ENCODE data around the gene NOBOX. TPM values are rescaled to one million over a fixed set of nuclear protein-coding genes. Genes with fewer than 3 reads are reported as not detected.
"Not testable (repeated sequence)": the region's sequence is repeated elsewhere in the genome, so short reads cannot be mapped to it uniquely, and the experiment has no call there.

NOBOX gene
- total and polyA plus RNA-seq, 4 donors: not detected

DNA sequence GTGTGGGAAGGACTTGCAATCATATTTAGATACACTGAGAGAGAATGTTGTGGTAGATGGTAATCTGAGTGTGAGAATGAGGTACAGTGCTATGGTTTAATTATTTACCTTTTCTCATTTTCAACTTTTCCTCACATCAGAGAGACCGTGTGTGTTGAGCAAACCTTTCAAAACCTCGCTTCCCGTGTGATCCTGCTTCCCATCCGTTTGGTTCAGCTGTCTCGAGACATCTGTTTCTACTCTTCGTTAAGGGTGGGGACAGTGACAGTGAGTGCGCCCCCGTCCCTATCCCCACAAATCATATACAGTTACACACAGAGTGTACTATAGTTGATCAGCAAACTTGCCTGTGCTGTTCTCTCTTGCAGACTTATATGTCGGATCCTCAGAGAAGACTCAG lies 33.0 kb upstream of the NOBOX start:
- H3K9me3 ChIP-seq (ENCODE audit: control insufficient read depth in 4 of 4, insufficient read depth in 3 of 4, low read length in 3 of 4): no peaks in the 10 kb centered on the region

DNA sequence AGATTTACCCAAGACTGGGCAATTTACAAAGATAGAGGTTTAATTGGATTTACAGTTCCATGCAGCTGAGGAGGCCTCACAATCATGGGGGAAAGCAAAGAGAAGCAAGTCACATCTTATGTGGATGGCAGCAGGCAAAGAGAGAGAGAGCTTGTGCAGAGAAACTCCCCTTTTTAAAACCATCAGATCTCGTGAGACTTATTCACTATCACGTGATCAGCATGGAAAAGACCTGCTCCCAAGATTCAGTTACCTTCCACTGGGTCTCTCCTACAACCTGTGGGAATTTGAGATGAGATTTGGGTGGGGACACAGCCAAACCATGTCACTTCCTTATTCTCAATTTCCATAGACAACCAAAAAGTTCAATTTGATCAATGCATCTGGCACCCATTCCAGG lies 24.9 kb upstream of the NOBOX start:
- 75 to 78% methylated on average over 2 of the region's 2 CpGs for WGBS, 2 donors

More for the DNA sequence above, 33.0 kb upstream of the NOBOX start:
- H3K27ac ChIP-seq (ENCODE audit: low read depth in 1 of 2, low read length in 1 of 2): no peak overlapping the region
- no peak for DNase-seq
- no peaks in the 10 kb centered on the region for H3K36me3 ChIP-seq (ENCODE audit: control insufficient read depth in 4 of 4, insufficient read depth in 4 of 4, low read length in 4 of 4)
- TF ChIP-seq, protein P1, sequence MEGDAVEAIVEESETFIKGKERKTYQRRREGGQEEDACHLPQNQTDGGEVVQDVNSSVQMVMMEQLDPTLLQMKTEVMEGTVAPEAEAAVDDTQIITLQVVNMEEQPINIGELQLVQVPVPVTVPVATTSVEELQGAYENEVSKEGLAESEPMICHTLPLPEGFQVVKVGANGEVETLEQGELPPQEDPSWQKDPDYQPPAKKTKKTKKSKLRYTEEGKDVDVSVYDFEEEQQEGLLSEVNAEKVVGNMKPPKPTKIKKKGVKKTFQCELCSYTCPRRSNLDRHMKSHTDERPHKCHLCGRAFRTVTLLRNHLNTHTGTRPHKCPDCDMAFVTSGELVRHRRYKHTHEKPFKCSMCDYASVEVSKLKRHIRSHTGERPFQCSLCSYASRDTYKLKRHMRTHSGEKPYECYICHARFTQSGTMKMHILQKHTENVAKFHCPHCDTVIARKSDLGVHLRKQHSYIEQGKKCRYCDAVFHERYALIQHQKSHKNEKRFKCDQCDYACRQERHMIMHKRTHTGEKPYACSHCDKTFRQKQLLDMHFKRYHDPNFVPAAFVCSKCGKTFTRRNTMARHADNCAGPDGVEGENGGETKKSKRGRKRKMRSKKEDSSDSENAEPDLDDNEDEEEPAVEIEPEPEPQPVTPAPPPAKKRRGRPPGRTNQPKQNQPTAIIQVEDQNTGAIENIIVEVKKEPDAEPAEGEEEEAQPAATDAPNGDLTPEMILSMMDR (IDR thresholded peaks at IDR 0.05; ENCODE audit: control extremely low read depth, extremely low read depth): no peak
- 67 to 73% methylated on average over 9 of the region's 9 CpGs for WGBS, 2 donors
- H3K27me3 ChIP-seq (ENCODE audit: control insufficient read depth in 3 of 3, insufficient read depth in 3 of 3, low read length in 2 of 3): no peaks in the 10 kb centered on the region
- ATAC-seq (ENCODE audit: insufficient read depth, low FRiP score): no peak
- no peak overlapping the region for H3K4me3 ChIP-seq
- peaks cover 0 to 4% (median 0%) of the 10 kb centered on the region in 5 donors for H3K4me1 ChIP-seq (ENCODE audit: control insufficient read depth in 5 of 5, insufficient read depth in 5 of 5, low read length in 5 of 5)
- no peak overlapping the region for H3K9ac ChIP-seq (ENCODE audit: insufficient read depth in 1 of 2, low read length in 2 of 2)

DNA sequence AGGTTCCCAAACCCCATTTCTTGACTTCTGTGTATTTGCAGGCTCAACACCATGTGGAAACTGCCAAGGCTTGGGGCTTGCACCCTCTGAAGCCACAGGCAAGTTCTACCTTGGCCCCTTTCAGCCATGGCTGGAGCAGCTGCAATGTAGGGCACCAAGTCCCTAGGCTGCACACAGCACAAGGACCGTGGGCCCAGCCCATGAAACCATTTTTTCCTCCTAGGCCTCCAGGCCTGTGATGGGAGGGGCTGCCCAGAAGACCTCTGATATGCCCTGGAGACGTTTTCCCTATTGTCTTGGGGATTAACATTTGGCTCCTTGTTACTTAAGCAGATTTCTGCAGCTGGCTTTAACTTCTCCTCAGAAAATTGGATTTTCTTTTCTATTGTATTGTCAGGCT lies 24.0 kb upstream of the NOBOX start:
- ATAC-seq (ENCODE audit: insufficient read depth, low FRiP score); H3K27ac ChIP-seq (ENCODE audit: low read depth in 1 of 2, low read length in 1 of 2); H3K4me1 ChIP-seq (ENCODE audit: control insufficient read depth in 5 of 5, insufficient read depth in 5 of 5, low read length in 5 of 5); H3K9me3 ChIP-seq (ENCODE audit: control insufficient read depth in 4 of 4, insufficient read depth in 3 of 4, low read length in 3 of 4); H3K4me3 ChIP-seq; DNase-seq; H3K27me3 ChIP-seq (ENCODE audit: control insufficient read depth in 3 of 3, insufficient read depth in 3 of 3, low read length in 2 of 3); H3K36me3 ChIP-seq (ENCODE audit: control insufficient read depth in 4 of 4, insufficient read depth in 4 of 4, low read length in 4 of 4); H3K9ac ChIP-seq (ENCODE audit: insufficient read depth in 1 of 2, low read length in 2 of 2): not testable (repeated sequence)
- WGBS, 2 donors: 60 to 80% methylated on average over 2 of the region's 2 CpGs

More for the DNA sequence above, 24.9 kb upstream of the NOBOX start:
- no peaks in the 10 kb centered on the region for H3K36me3 ChIP-seq (ENCODE audit: control insufficient read depth in 4 of 4, insufficient read depth in 4 of 4, low read length in 4 of 4)
- no peaks in the 10 kb centered on the region for H3K4me1 ChIP-seq (ENCODE audit: control insufficient read depth in 5 of 5, insufficient read depth in 5 of 5, low read length in 5 of 5)
- H3K27me3 ChIP-seq (ENCODE audit: control insufficient read depth in 3 of 3, insufficient read depth in 3 of 3, low read length in 2 of 3): no peaks in the 10 kb centered on the region
- H3K9me3 ChIP-seq (ENCODE audit: control insufficient read depth in 4 of 4, insufficient read depth in 3 of 4, low read length in 3 of 4): peaks cover 0 to 8% (median 4%) of the 10 kb centered on the region in 4 donors
- DNase-seq (no peak), ATAC-seq (ENCODE audit: insufficient read depth, low FRiP score) (no peak)
- no peak overlapping the region for H3K27ac ChIP-seq (ENCODE audit: low read depth in 1 of 2, low read length in 1 of 2)
- H3K9ac ChIP-seq (ENCODE audit: insufficient read depth in 1 of 2, low read length in 2 of 2): no peak overlapping the region
- TF ChIP-seq, protein P1 (IDR thresholded peaks at IDR 0.05; ENCODE audit: control extremely low read depth, extremely low read depth): no peak
- no peak overlapping the region for H3K4me3 ChIP-seq

DNA sequence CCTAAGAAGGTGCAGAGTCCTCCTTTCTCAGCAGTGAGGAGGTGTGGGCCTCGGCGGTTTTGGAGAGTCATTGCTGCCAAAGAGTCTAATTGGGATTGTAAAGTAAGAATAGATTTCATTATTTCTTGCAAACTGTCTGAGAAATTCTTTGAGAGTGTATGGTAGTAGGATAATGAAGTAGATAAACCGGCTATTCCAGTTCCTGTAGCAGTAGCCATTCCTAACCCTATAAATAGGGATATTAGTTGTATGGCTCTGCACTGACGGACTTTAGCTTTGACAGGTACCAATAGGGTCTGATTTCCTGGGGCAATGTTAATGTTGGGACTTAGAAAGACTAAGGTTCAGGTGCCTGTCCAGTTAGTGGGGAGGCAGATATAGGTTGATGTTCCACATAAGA lies 15.4 kb upstream of the NOBOX start:
- H3K4me1 ChIP-seq (ENCODE audit: control insufficient read depth in 5 of 5, insufficient read depth in 5 of 5, low read length in 5 of 5); H3K27ac ChIP-seq (ENCODE audit: low read depth in 1 of 2, low read length in 1 of 2); H3K36me3 ChIP-seq (ENCODE audit: control insufficient read depth in 4 of 4, insufficient read depth in 4 of 4, low read length in 4 of 4); H3K27me3 ChIP-seq (ENCODE audit: control insufficient read depth in 3 of 3, insufficient read depth in 3 of 3, low read length in 2 of 3); ATAC-seq (ENCODE audit: insufficient read depth, low FRiP score); H3K9me3 ChIP-seq (ENCODE audit: control insufficient read depth in 4 of 4, insufficient read depth in 3 of 4, low read length in 3 of 4); H3K9ac ChIP-seq (ENCODE audit: insufficient read depth in 1 of 2, low read length in 2 of 2); H3K4me3 ChIP-seq; DNase-seq: not testable (repeated sequence)
- whole genome bisulfite sequencing, 2 donors: 79 to 88% methylated on average over 4 of the region's 4 CpGs

DNA sequence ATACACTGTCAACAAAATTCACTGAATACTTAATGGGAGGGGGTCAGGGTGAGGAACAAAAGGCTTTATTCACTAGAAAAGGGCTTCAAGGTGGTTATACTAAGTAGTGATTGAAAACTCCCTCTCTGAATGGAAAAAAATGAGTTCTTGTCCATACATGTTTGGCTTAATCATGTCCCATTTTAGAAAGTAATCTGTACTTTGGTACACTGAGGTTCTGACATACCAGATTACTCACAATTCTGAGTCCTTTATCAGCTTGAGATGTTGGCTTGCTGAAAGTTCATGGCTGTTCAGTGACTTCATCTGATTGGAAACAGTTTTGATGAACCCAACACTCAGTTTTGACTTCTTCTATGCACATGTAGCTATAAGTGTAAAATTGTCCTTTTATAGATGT lies 12.8 kb upstream of the NOBOX start:
- Histone ChIP-seq H3K4me3 (no peak overlapping the region), H3K27me3 (ENCODE audit: control insufficient read depth in 3 of 3, insufficient read depth in 3 of 3, low read length in 2 of 3) (peaks cover 0 to 2% (median 0%) of the 10 kb centered on the region in 3 donors), H3K36me3 (ENCODE audit: control insufficient read depth in 4 of 4, insufficient read depth in 4 of 4, low read length in 4 of 4) (no peaks in the 10 kb centered on the region), H3K27ac (ENCODE audit: low read depth in 1 of 2, low read length in 1 of 2) (no peak overlapping the region), H3K4me1 (ENCODE audit: control insufficient read depth in 5 of 5, insufficient read depth in 5 of 5, low read length in 5 of 5) (no peaks in the 10 kb centered on the region), H3K9ac (ENCODE audit: insufficient read depth in 1 of 2, low read length in 2 of 2) (no peak overlapping the region), H3K9me3 (ENCODE audit: control insufficient read depth in 4 of 4, insufficient read depth in 3 of 4, low read length in 3 of 4) (peaks cover 0 to 3% (median 0%) of the 10 kb centered on the region in 4 donors)
- ATAC-seq (ENCODE audit: insufficient read depth, low FRiP score) (no peak), DNase-seq (no peak)
- TF ChIP-seq, protein P1 (IDR thresholded peaks at IDR 0.05; ENCODE audit: control extremely low read depth, extremely low read depth): no peak

Data from lung (tissue), 12 donors.